HG02870 (cell line): ENCODE measurements around the gene COBL.

Experiments
- ATAC-seq: cut with Tn5 transposase; IDR thresholded peaks from one replicate; pipeline ENCODE4 v1.9.1; 2021; ENCODE audit warnings: mild to moderate bottlenecking, moderate library complexity; ENCODE audit not compliant: unreplicated experiment

The COBL gene

DNA sequence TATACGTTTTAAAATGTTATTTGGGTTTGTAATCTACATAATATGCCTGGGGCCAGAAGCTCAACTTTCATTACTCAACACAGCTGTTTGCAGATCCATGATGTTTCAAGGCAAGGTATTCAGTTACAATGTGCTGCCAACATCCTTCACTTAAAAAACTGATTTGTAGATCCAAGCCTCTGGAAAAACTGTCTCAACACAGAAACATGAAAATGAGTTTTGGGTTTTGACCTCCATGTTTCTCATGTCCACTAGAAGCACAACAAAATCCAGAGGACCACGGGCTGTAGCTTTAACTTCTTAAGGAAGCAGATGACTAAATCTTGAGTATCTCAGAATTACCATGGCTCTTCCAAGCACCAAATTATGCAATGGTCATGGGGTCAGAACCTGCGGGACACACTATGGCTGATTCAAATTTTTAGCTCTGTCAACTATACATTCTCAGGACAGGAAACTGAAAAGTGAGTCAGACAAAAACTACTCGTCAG, 286.9 kb downstream of the COBL start:
- ATAC-seq, result no peak

DNA sequence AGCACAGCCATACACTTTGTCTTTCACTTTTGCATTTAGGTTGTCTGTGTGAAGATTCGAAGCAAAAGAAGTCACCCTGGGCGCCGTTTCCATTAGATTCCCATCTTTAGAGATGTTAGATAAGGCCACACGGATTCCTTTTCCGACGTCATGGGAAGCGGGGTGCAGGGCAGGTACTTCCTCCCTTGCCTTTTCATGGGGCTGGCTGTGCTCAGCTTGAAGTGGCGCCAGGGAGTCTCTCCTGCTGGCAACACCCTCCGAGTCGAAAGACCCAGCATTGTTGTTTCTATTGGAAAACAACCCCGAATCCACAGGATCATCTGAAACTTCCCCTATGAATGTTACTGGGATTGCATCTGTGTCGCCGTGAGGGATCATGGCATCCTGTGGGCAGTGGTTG, 287.5 kb downstream of the COBL start:
- no peak for ATAC-seq

DNA sequence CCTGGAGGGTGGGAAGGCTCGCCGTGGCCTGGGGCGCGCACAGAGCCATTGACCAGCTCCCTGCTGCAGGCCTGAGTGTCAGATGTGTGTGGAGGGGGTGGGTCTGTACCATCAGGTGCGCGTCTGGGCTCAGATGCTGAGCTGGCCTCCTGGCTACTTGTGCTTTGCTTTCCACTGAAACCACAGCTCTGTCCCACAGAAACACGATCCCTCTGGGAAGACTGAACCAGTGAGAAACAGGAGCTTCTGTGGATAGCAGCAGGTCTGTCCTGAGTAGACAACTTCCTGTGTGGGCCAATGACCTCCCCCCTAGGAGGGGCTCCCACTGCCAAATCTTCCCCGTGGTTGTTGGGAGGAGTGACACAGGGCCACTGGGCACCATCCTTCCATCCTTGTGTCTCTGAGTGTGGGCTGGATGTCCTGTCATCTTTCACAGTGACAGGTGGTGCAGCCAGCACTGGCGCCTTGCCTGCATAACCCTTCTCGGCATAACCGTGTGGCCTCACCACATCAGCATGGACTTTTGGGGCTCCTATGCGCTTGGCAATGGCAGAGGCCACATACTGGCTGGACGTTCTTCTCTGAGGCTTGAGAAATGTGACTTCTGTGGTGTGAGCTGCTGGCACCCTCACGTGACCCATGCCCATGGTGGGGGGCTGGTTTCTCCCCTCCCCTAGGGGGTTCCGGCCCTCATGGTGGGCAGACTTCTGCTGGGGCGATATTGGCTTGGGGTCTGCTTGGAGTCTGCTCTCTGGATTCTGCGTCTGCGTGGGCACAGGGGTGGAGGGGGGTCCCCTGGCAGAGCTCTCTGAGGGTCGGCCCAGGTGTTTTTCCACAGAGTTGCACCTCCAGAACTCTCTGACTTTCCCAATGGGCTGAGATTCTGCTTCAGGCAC, 288.4 kb downstream of the COBL start:
- ATAC-seq, result no peak

DNA sequence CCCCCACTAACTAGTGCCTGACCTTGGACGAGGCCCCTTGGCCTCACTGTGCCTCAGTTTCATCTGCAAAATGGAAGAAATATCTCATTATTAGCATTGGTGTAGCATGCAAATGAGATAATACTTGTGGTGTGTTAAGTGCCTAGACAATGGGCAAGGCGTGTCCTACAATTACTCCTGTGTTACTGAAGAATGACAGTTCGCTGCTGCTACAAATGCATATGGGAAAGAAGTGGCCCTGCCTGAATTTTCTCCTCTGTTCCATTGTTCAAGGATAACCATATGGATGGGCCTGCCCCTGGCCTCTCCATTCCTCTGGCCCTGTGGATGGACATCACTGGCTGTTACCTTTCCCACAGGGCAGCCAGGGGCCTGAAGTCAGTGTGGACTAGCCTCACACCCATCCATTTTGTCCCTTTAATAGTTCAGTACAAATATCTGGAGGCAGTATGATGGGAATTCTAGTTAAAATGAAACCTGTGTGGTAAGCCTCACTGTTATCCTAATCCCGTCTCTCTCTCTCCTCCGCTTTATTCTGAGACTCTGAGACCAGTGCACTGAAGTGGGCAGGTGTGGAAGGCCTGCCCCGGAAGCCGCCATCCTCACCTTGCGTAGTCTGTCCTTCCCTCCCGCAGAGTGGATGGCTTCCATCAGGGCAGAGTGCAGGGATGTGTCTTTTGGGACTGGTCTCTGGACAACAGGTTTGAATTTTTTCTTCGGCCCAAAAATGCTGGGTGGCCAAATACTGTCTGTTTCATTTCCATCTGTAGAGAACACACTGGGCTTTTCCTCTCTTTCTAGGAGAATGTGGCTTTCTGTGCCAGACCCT, 289.3 kb downstream of the COBL start:
- ATAC-seq, result no peak

DNA sequence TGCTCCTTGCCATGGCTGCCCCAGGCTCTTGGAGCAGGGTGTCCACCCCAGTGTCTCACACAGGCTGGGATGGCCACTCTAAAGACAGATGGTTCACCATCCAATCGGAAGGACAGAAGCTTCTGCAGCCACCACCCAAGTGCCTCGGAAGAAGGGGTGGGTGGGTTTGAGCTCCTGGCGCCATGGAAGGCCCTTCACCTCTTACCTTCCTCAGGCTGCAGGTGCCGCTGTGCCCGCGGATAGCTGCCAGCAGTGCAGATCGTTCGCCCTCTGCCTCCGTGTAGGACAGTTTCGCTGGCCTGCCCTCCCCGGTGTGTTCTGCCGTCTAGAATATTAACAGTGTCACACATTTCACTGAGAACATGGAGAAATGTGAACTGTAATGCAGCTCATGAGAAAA, 290.3 kb downstream of the COBL start:
- no peak for ATAC-seq

DNA sequence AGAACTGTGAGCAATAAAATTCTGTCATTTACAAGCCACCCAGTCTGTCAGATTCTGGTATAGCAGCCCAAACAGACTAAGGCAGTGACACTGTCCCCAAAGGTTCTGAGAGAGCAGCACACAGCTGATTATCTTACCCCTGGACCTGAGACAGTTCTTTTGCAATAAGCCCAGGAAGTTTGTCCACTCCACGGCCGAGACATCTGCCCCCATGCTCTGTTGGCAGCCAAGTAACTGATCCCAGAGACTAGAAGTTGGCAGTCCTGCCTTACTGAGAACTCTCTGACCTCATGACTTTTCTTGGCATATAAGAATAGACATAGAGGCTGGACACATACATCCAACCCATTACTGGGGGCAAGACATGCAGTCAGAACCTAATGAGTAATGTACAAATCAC, 290.9 kb downstream of the COBL start:
- ATAC-seq, result no peak

DNA sequence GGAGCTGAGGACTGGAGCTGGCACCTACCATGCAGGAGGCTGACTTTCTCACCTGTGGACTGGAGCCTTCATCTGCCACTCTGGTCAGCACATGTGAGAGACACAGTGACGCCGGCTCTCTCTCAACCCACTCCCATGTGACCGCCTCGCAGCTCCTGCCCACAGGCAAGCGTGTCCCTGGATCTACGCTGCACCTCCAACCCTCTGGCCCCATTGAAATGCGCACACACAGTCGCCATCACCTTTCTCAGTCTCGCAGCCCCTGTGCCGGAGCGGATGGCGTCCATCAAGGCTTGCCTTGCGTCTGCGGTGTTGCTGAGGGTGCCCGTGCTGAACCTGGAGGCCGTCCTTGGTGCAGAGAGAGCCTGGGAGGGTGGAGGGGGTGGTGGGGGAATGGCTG, 291.7 kb downstream of the COBL start:
- ATAC-seq, result no peak

DNA sequence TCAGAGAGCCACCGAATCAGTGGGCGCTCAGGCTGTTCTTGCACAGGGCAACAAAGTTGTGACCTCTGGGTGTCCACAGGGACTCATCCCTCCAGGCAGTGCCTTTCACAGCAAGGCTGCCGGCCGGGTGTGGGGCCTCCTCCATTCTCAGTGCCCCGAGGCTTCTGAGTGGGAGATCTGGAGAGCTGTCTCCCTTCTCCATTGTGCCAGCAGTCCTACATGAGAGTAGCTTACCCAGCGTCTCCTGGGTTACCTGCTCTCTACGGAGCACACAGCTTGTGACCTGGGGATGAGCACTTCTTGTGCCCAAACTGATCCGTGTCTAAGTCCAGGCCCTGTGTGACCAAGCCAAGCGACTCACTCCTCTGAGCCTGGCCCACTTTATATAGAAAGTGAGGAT, 293.1 kb downstream of the COBL start:
- ATAC-seq, result no peak

DNA sequence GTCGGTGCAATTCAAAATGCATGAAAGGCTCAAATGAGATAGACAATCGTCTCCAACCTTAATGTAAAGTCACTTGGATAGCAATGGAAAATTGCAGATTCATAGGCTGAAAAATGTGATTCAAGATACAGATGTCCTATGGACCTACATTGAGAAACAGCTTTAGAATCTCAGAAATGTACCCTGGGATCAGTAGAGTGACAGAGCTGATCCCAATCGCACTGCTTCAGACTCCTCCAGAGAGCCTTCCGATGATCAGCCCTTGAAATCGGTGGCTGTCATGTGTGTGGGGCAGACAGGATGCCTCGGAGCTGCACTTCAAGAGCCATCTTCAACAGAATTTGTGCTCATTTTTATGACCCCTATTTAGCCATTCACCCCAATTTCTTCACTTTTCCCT, 293.8 kb downstream of the COBL start:
- ATAC-seq, result no peak

DNA sequence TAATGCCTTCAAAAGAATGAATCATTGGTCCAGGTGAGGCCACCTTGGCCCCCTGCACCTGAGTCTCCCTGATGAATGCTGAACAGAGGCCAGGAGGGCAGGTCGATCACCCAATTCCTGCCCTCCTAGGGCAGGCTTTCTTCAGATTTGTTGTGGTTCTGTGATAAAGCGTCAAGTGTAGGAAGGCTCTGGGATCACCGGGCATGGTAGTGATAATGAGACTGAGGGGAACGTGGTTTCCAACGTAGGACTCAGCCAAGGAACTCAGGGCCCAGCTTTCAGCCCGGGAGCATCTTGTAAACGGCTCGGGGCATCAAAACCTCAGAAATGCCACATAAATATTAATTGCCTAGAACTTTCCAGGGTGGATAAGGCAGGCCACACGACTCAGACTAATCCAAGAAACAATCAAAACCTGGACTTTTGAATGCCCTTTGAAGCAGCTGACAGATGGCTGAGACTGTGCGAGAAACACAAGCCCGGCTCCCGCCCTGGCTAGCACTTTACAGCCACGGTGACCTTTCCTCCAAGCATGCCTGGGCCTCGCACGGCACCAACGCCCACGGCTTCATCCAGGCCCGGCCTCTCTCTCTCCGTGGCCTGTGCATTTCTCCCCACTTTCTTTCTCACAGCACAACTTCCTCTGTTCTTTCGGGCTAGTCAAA, 294.6 kb downstream of the COBL start:
- no peak for ATAC-seq

DNA sequence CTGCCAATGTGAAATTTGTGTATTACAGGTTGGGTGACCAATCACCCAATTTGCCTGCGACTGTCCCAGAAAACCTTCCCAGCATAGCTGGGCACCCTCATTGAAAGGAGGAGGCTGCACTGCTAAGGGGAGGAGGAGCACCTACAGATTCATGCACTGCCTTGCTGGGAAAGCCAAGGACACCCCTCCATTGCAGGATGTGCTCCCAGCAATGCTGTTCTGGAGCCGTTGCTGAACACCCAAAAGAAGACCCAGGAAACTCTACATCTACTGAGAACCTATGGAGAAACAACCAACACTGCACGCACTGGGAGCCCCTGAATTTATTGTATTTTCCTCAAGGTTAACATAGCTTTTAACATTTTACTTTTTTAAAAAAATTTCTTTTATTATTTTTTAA, 295.7 kb downstream of the COBL start:
- no peak for ATAC-seq

DNA sequence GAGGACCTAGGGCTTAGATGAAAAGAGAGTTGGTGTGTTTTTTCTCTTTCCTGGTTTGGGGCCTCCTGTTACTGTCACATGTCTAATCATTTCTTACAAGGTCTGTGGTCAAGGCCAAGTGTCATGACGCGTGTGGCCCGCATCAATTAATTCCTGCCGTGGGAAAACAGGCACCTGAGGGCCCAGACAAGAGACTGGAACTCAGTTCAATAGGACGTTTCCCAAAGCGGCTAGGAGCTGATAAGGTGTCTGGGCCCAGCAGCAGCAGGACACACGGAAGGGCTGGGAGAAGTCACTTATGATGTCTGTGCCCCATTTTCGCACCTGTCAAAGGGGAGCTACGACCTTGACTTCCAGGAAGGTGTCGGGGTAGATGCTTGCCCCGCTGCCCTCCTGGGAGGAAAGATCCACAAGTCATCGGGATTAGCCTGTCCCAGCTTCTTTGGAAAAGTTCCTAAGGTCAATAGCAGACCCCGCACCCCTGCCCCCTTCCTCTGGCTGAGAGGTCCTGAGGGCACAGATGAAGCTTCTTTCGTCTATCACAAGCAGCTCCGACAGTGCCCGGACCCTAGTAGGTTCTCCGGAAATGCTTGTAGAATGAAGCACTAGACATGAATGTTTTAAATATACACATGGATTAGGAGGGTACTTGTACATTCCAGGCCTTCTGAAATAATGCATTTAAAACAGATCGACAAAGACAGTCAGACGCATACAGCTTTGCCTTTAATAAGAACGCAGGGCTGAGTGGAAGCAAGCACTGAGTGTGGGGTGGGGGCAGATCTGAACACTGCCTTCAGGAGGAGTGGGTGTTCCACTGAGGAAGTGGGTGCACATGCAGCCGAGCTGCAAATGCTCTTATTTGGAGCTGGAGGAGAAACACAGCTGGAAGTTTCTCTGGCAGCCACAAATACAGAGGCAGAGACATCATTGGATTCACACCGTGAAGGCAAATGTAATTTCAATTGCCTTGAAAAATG, 296.4 kb downstream of the COBL start:
- no peak for ATAC-seq

DNA sequence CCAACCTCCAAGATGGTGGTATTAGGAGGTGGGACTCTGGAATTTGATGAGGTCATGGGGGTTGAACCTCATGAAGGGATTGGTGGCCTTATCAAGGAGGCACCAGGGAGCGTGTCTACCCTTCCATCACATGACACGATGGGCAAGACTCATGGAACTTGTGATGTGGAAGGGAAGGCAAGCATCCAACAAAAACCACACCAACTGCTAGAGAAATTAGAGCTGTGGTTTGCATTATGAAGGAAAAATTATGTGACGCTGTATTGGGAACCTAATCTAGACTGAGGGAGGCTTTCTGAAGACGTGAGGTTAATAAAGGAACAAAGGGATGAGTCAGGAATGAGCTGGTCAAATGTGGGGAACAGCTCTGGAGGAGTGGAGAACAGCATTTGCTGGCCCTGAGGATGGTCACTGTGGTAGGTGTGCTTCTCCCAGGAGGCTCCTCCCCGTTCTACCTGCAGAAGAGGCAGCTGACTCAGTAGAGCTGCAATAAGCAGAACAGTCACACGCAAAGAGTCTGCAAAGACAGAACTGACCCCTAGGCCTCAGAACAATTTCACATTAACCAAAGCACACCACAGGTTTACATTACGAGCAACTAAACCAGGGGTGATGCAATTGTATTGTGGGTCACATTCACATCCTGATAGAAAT, 297.3 kb downstream of the COBL start:
- ATAC-seq, result no peak

DNA sequence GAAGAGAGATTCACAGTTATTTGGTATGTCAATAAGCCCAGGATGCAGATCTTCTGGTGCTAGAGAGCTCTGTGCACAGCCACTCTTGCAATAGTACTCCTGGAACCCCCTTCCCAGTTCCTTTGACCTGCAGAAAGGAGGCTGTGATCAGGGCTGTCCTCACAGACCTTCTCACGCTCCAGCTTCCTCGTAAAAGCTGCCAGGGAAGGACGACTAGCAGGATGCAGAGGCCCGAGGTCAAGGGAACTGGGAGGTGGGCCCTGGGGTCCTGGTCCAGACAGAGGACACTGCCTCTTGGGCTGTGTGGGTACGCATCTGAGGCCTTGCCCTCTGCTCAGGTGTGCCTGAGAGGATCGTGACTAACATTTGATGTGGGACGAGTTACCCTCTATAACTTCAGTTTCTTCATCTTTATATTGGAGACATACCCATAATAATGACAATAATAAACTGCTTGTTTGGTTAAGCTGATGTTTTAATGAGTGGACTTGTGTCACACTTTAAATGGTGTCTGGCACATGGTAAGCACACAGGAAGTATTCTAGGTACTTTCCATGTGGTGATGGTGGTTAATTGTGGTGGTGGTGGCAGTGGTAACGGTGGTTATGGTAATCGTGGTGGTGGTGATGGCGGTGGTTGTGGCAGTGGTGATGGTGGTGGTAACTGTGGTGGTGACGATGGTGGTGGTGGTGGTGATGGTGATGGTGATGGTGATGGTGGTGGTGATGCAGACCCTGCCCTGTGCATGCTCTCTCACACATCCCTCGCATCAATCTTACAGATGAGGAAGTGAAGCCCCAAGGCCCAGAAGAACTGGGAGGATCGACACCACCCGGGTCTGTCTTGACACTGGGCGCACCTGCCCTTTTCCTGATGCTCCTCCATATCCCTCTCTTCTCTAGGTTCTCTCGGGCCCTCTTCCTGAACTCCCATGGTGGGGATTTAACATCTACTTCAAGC, 298.8 kb downstream of the COBL start:
- no peak for ATAC-seq

DNA sequence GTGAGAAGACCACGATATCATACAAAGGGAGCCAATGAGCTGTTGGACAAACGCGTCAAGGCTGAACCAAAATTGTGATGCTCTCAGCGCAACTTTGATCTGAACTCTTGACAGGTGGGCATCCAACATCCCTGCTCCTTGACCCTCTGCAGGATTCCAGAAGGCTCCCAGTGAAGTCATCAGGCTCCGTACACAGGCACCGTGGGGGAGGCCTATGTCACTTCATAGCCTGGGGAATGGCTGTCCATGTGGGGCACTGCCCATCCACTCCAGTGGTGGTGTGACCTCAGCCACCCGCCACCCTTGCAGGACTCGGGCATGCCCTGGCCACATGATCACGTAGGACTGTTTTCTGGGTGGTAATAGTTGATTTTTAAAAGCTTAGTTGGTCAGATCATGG, 300.1 kb downstream of the COBL start:
- ATAC-seq, result no peak

DNA sequence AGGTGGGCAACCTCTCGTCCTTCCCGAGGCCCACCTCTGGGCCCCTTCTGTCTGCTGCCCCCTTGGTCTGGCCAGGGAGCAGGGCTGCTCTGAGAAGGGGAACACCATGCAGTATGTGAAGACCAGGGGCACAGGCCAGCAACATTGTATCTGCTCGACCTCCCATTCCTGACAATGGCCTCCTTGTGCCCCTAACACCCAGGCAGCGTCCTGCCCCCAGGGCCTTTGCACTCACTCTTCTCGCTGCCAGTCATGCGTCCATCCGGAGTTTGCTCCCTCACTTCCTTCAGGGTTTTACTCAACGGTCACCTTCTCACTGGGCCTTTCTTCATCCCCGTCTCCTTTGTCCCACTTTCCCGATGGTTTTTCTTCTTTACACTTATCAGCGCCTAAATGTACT, 301.0 kb downstream of the COBL start:
- ATAC-seq, result no peak

DNA sequence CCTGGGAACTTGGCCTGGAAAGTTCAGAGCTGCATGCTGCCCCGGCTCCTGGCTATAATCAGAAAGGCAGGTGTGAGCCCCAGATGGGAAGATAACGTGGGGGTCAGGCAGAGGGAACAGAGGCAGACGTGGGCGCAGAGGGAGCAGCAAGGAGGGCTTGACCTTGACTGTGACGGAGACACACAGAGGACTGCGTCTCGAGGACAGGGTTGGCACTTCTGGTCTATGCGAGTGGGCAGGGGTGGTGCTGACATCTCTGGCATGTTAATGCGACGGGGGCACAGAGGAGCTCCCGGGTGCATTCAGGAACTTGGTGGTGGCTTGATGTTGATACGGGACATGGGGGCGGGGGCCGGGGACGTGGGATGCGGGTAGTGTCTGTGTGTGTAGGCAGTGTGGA, 301.8 kb downstream of the COBL start:
- ATAC-seq, result no peak

DNA sequence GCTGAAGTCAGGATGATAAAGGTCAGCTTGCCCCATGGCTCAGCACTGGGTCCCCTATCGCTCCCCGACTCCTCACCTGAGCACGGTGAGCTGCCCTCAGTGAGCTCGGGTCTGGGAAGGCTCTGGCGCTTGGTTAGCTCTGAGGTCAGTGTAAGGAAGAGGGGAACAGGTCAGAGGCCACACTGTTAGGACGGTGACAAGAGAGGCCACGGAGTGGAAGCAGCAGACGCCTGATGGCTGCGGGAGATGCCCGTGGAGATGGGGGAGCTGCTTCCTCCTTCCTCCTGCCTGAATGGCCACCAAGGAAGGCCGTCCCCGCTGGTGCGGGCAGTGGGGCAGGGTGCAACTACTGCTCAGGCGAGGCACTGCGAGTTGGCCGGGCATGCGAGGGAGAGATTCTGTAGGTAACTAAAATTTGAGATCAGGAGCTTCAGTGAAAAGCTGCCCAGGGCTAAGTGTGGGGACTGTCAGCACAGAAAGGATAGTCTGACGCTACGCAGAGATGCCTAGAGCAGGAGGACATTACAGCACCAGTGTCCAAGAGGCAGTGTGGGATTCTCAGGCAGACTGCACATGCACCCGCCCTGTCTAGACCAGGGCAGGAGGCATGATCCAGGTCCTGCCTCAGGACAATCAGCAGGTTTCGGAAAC, 302.6 kb downstream of the COBL start:
- no peak for ATAC-seq
